H9 (cell line): ENCODE data around the gene CREG1. TPM values are rescaled to one million over a fixed set of nuclear protein-coding genes. Genes with fewer than 3 reads are reported as not detected.

Source experiments
- DNase-seq: peaks from one replicate; pipeline ENCODE4 v3.0.0-alpha.2; 2017
- H2AFZ ChIP-seq: one replicate; pipeline ENCODE4 v1.6.1; 2013; ENCODE audit warnings: mild to moderate bottlenecking, low read length, control low read depth, moderate library complexity
- H2AK5ac ChIP-seq: 2 replicates; pipeline ENCODE4 v1.6.1; 2013; ENCODE audit warnings: low read length, control low read depth, mixed read lengths; ENCODE audit not compliant: insufficient read length
- H2BK120ac ChIP-seq: one replicate; pipeline ENCODE4 v1.6.1; 2013; ENCODE audit warnings: low read depth, mild to moderate bottlenecking, low read length, control low read depth, inconsistent platforms; ENCODE audit not compliant: poor library complexity, severe bottlenecking
- H2BK12ac ChIP-seq: 2 replicates; pipeline ENCODE4 v1.6.1; 2013; ENCODE audit warnings: low read length, control low read depth, mixed read lengths, low read depth; ENCODE audit not compliant: insufficient read length
- H2BK15ac ChIP-seq: 2 replicates; pipeline ENCODE4 v1.6.1; 2013; ENCODE audit warnings: low read depth, low read length, control low read depth
- H2BK20ac ChIP-seq: one replicate; pipeline ENCODE4 v1.6.1; 2013; ENCODE audit warnings: low read depth, mild to moderate bottlenecking, low read length, control low read depth, inconsistent platforms; ENCODE audit not compliant: poor library complexity, severe bottlenecking
- H2BK5ac ChIP-seq: 2 replicates; pipeline ENCODE4 v1.6.1; 2013; ENCODE audit warnings: low read length, control low read depth, mixed read lengths; ENCODE audit not compliant: insufficient read length
- H3K14ac ChIP-seq: 2 replicates; pipeline ENCODE4 v1.6.1; 2013; ENCODE audit warnings: low read length, control low read depth; ENCODE audit not compliant: insufficient read depth
- H3K18ac ChIP-seq: 2 replicates; pipeline ENCODE4 v1.6.1; 2013; ENCODE audit warnings: low read depth, mild to moderate bottlenecking, mixed read lengths, low read length, control low read depth; ENCODE audit not compliant: insufficient read length
- H3K23ac ChIP-seq: 2 replicates; pipeline ENCODE4 v1.6.1; 2013; ENCODE audit warnings: low read length, control low read depth, mixed read lengths, low read depth; ENCODE audit not compliant: insufficient read length
- H3K23me2 ChIP-seq: 2 replicates; pipeline ENCODE4 v1.6.1; 2013; ENCODE audit warnings: low read depth, mild to moderate bottlenecking, mixed read lengths, low read length, control low read depth; ENCODE audit not compliant: insufficient read length, poor library complexity, severe bottlenecking
- H3K27ac ChIP-seq: 2 replicates; pipeline ENCODE4 v1.5.1; 2013; ENCODE audit warnings: low read length, control low read depth, mixed read lengths, low read depth; ENCODE audit not compliant: insufficient read length
- H3K27me3 ChIP-seq: 2 replicates; pipeline ENCODE4 v1.6.1; 2013; ENCODE audit warnings: low read length, control low read depth, inconsistent platforms; ENCODE audit not compliant: insufficient read depth
- H3K4ac ChIP-seq: 2 replicates; pipeline ENCODE4 v1.6.1; 2013; ENCODE audit warnings: low read depth, mild to moderate bottlenecking, control low read depth, inconsistent platforms, low read length, moderate library complexity
- H3K4me1 ChIP-seq: 2 replicates; pipeline ENCODE4 v1.6.1; 2013; ENCODE audit warnings: low read length, control low read depth, inconsistent platforms; ENCODE audit not compliant: insufficient read depth
- H3K4me2 ChIP-seq: 2 replicates; pipeline ENCODE4 v1.6.1; 2013; ENCODE audit warnings: low read length, control low read depth, mixed read lengths; ENCODE audit not compliant: insufficient read length, insufficient read depth
- H3K56ac ChIP-seq: 2 replicates; pipeline ENCODE4 v1.6.1; 2013; ENCODE audit warnings: low read depth, mild to moderate bottlenecking, mixed read lengths, low read length, control low read depth; ENCODE audit not compliant: insufficient read length
- H3K79me1 ChIP-seq: 2 replicates; pipeline ENCODE4 v1.6.1; 2013; ENCODE audit warnings: low read depth, mild to moderate bottlenecking, moderate library complexity, low read length, control low read depth, inconsistent platforms; ENCODE audit not compliant: insufficient read depth, poor library complexity, severe bottlenecking
- H3K79me2 ChIP-seq: 2 replicates; pipeline ENCODE4 v1.6.1; 2013; ENCODE audit warnings: low read length, control low read depth, inconsistent platforms; ENCODE audit not compliant: insufficient read depth
- H3K9ac ChIP-seq: 2 replicates; pipeline ENCODE4 v1.6.1; 2013; ENCODE audit warnings: low read length, control low read depth, mixed read lengths; ENCODE audit not compliant: insufficient read length; ENCODE audit errors: extremely low read depth
- H3K9me3 ChIP-seq: one replicate; pipeline ENCODE4 v1.6.1; 2013; ENCODE audit warnings: low read depth, low read length, inconsistent platforms; ENCODE audit not compliant: control insufficient read depth
- H3T11ph ChIP-seq: one replicate; pipeline ENCODE4 v1.6.1; 2013; ENCODE audit warnings: mild to moderate bottlenecking, low read length, control low read depth, inconsistent platforms
- H4K20me1 ChIP-seq: one replicate; pipeline ENCODE4 v1.6.1; 2013; ENCODE audit not compliant: control insufficient read depth, insufficient read length, insufficient read depth
- H4K5ac ChIP-seq: 2 replicates; pipeline ENCODE4 v1.6.1; 2013; ENCODE audit warnings: low read depth, mild to moderate bottlenecking, mixed read lengths, low read length, control low read depth; ENCODE audit not compliant: insufficient read length
- H4K8ac ChIP-seq: replicated peaks from 2 replicates; pipeline ENCODE4 v1.6.1; 2013; ENCODE audit warnings: low read length, control low read depth, mixed read lengths, low read depth; ENCODE audit not compliant: insufficient read length
- H4K91ac ChIP-seq: 2 replicates; pipeline ENCODE4 v1.6.1; 2013; ENCODE audit warnings: low read depth, mild to moderate bottlenecking, moderate library complexity, mixed read lengths, low read length, control low read depth; ENCODE audit not compliant: insufficient read length
- H3K27ac Mint-ChIP-seq, 3 experiments: 2 replicates in 2 of 3; 3 replicates in 1 of 3; pipeline ENCODE4 v1.8.0; 2020 to 2021; ENCODE audit warnings: mixed read lengths in 3 of 3, mild to moderate bottlenecking in 1 of 3, moderate library complexity in 1 of 3
- H3K27me3 Mint-ChIP-seq: 2 replicates; pipeline ENCODE4 v1.8.0; 2021; ENCODE audit warnings: low read depth, mild to moderate bottlenecking, moderate library complexity, mixed read lengths
- H3K36me3 Mint-ChIP-seq, 3 experiments: 2 replicates in 2 of 3; 3 replicates in 1 of 3; pipeline ENCODE4 v1.8.0; 2020 to 2021; ENCODE audit warnings: low read depth in 3 of 3, mixed read lengths in 3 of 3; ENCODE audit not compliant: insufficient read depth in 1 of 3
- H3K4me1 Mint-ChIP-seq, 2 experiments: 2 replicates each; pipeline ENCODE4 v1.8.0; 2020; ENCODE audit warnings: mixed read lengths in 2 of 2
- H3K4me3 Mint-ChIP-seq, 2 experiments: 2 replicates in 1 of 2; 3 replicates in 1 of 2; pipeline ENCODE4 v1.8.0; 2020 to 2021; ENCODE audit warnings: mild to moderate bottlenecking in 2 of 2, mixed read lengths in 2 of 2, moderate library complexity in 1 of 2
- H3K9me3 Mint-ChIP-seq, 2 experiments: 2 replicates in 1 of 2; 3 replicates in 1 of 2; pipeline ENCODE4 v1.8.0; 2020; ENCODE audit warnings: mild to moderate bottlenecking in 2 of 2, mixed read lengths in 2 of 2, moderate library complexity in 1 of 2
- WGBS: extraction: QIAGEN DNeasy Blood & Tissue Kit; methylation state at CpG from one replicate; pipeline ENCODE4 v1.1.7; 2013; ENCODE audit warnings: missing lambda C conversion rate, low lambda C conversion rate, mixed read lengths; ENCODE audit not compliant: insufficient read length; ENCODE audit errors: extremely low coverage; 5-methylcytosine and 5-hydroxymethylcytosine counted together
- total RNA-seq: library from RNA; stranded (reverse); gene quantifications from 2 replicates; pipeline ENCODE4 v1.2.1, GENCODE V29; 2021
- TF ChIP-seq, protein P1 (sequence below): fragments of 200-600 bp; sonication (generic); conservative IDR thresholded peaks from 3 replicates; pipeline ENCODE4 v1.8.0; 2021; ENCODE audit warnings: antibody characterized with exemption, mild to moderate bottlenecking

Gene CREG1
- total RNA-seq, 1 experiment from 2014 or later: 19.8 TPM

DNA sequence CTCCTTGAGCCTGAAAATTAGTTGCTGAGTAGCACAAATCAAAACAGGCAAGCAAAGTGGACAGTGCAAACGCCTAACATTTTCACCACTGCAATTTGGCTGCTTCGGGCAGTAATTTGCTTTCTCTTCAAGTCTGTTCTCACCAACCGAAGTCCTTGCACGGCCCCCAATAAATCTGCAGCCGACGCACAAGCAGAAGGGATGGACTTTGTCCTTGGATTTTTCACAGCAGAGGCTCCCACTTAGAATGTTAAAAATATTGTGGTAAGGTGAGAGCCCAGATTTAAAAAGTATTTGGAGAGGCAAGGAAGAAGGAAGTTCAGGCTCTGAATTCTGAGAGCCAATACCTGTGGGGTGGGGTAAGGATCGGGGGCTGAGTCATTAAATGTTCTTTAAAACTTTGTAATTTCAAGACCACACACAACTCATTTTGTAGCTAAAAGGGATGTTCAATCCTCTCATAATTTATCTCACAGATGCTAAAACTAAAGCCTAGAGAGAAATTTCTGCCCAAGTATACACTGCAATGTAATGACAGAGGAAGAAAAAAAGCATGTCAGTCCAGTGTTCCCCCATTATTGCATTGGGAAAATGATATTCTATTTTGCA is 41.4 kb downstream of the CREG1 start:
- Histone ChIP-seq H3K18ac (no peak overlapping the region), H3K9me3 (no peaks in the 10 kb centered on the region), H3K23ac (no peak overlapping the region), H4K91ac (no peak overlapping the region), H4K20me1 (no peaks in the 10 kb centered on the region), H2AK5ac (no peak overlapping the region), H3K79me1 (no peaks in the 10 kb centered on the region), H3K4ac (no peak overlapping the region), H2BK120ac (no peak overlapping the region), H3K9ac (no peak overlapping the region), H3K27me3 (no peaks in the 10 kb centered on the region), H3K14ac (no peak overlapping the region), H4K5ac (no peak overlapping the region), H3K27ac (no peak overlapping the region), H3K56ac (no peak overlapping the region), H2BK20ac (no peak overlapping the region), H3K23me2 (no peaks in the 10 kb centered on the region), H3T11ph (no peak overlapping the region), H2BK12ac (no peak overlapping the region), H3K79me2 (no peaks in the 10 kb centered on the region), H3K4me2 (no peak overlapping the region), H2BK5ac (no peak overlapping the region), H4K8ac (no peak overlapping the region), H3K4me1 (no peaks in the 10 kb centered on the region), H2AFZ (no peak overlapping the region), H2BK15ac (no peak overlapping the region)
- TF ChIP-seq, protein P1, sequence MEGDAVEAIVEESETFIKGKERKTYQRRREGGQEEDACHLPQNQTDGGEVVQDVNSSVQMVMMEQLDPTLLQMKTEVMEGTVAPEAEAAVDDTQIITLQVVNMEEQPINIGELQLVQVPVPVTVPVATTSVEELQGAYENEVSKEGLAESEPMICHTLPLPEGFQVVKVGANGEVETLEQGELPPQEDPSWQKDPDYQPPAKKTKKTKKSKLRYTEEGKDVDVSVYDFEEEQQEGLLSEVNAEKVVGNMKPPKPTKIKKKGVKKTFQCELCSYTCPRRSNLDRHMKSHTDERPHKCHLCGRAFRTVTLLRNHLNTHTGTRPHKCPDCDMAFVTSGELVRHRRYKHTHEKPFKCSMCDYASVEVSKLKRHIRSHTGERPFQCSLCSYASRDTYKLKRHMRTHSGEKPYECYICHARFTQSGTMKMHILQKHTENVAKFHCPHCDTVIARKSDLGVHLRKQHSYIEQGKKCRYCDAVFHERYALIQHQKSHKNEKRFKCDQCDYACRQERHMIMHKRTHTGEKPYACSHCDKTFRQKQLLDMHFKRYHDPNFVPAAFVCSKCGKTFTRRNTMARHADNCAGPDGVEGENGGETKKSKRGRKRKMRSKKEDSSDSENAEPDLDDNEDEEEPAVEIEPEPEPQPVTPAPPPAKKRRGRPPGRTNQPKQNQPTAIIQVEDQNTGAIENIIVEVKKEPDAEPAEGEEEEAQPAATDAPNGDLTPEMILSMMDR: no peak
- H3K9me3 Mint-ChIP-seq: no peaks in the 10 kb centered on the region
- H3K4me1 Mint-ChIP-seq: peaks cover 0 to 15% of the 10 kb centered on the region in 2 experiments; a peak in 3 of 4 replicates
- H3K4me3 Mint-ChIP-seq: no peak overlapping the region
- no peak overlapping the region; a peak in 1 of 7 replicates for H3K27ac Mint-ChIP-seq
- DNase-seq: no peak
- no CpG with 5 or more reads among the region's 7 CpGs for WGBS
- H3K36me3 Mint-ChIP-seq: no peaks in the 10 kb centered on the region
- no peaks in the 10 kb centered on the region; the same call in 1 of the 2 replicates for H3K27me3 Mint-ChIP-seq
